Measurements from ENCODE around the gene SATB2. TPM values are rescaled to one million over a fixed set of nuclear protein-coding genes. Genes with fewer than 3 reads are reported as not detected.

The SATB2 gene
- total RNA-seq, 1 donor from 2014 or later: 4.0 TPM

DNA sequence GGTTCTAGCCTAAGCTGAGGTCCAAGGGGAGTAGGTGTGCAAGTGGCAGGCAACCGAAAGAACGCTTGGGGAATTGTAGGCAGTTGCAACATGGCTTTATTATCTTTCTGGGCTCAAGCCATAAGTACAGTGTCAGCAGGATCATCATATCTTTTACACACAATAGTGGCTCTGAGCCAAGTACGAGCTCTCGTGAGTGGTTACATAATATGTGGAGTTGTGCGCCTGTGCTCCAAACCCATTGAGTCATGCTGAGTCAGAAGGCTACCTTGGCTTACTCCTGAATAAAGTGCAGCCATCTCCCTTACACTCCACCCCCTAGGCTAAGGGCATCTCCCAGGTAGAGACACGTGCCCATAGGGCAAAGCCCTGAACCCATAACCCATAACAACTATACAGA, 233.9 kb downstream of the SATB2 start:
- no peaks in the 10 kb centered on the region for H3K4me1 Mint-ChIP-seq
- H3K36me3 Mint-ChIP-seq: no peaks in the 10 kb centered on the region
- no peak overlapping the region for H3K27ac Mint-ChIP-seq
- H3K4me3 Mint-ChIP-seq: no peak overlapping the region
- DNase-seq (ENCODE audit: low spot score in 2 of 2, unreplicated experiment in 2 of 2): no peak
- TF ChIP-seq, protein P1, sequence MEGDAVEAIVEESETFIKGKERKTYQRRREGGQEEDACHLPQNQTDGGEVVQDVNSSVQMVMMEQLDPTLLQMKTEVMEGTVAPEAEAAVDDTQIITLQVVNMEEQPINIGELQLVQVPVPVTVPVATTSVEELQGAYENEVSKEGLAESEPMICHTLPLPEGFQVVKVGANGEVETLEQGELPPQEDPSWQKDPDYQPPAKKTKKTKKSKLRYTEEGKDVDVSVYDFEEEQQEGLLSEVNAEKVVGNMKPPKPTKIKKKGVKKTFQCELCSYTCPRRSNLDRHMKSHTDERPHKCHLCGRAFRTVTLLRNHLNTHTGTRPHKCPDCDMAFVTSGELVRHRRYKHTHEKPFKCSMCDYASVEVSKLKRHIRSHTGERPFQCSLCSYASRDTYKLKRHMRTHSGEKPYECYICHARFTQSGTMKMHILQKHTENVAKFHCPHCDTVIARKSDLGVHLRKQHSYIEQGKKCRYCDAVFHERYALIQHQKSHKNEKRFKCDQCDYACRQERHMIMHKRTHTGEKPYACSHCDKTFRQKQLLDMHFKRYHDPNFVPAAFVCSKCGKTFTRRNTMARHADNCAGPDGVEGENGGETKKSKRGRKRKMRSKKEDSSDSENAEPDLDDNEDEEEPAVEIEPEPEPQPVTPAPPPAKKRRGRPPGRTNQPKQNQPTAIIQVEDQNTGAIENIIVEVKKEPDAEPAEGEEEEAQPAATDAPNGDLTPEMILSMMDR (IDR thresholded peaks at IDR 0.05; ENCODE audit: unreplicated experiment): no peak
- no peaks in the 10 kb centered on the region for H3K27me3 Mint-ChIP-seq (ENCODE audit: low read depth)
- peaks cover 25% of the 10 kb centered on the region for H3K9me3 Mint-ChIP-seq

GRCh38 chr2:199220920-199221319, 236.8 kb downstream of the SATB2 start:
- H3K9me3 Mint-ChIP-seq: peaks cover 26% of the 10 kb centered on the region
- no peaks in the 10 kb centered on the region for H3K4me1 Mint-ChIP-seq
- H3K27ac Mint-ChIP-seq: no peak overlapping the region
- no peak overlapping the region for H3K4me3 Mint-ChIP-seq
- DNase-seq (ENCODE audit: low spot score in 2 of 2, unreplicated experiment in 2 of 2): no peak
- TF ChIP-seq, protein P1 (IDR thresholded peaks at IDR 0.05; ENCODE audit: unreplicated experiment): no peak
- H3K36me3 Mint-ChIP-seq: no peaks in the 10 kb centered on the region
- no peaks in the 10 kb centered on the region for H3K27me3 Mint-ChIP-seq (ENCODE audit: low read depth)

GRCh38 chr2:199219551-199219950, 238.2 kb downstream of the SATB2 start:
- Mint-ChIP-seq H3K27me3 (ENCODE audit: low read depth) (no peaks in the 10 kb centered on the region), H3K4me3 (no peak overlapping the region), H3K4me1 (no peaks in the 10 kb centered on the region), H3K36me3 (no peaks in the 10 kb centered on the region), H3K27ac (no peak overlapping the region), H3K9me3 (peaks cover 26% of the 10 kb centered on the region)
- no peak for DNase-seq (ENCODE audit: low spot score in 2 of 2, unreplicated experiment in 2 of 2)
- TF ChIP-seq, protein P1 (IDR thresholded peaks at IDR 0.05; ENCODE audit: unreplicated experiment): no peak

Measured in mesothelial cell of epicardium (in vitro differentiated cells).